CD4-positive, CD25-positive, alpha-beta regulatory T cell (primary cell): ENCODE results near the gene ERCC5. TPM values are rescaled to one million over a fixed set of nuclear protein-coding genes. Genes with fewer than 3 reads are reported as not detected.

Experiments
- ATAC-seq, 2 donors: fragments of 150-1000 bp; cut with Tn5 transposase; one replicate each; pipeline ENCODE4 v1.10.0; 2021; ENCODE audit warnings: low read depth in 2 of 2, moderate number of reproducible peaks in 2 of 2, moderate library complexity in 1 of 2
- DNase-seq, 3 donors: peaks; one replicate each; pipeline versions ENCODE4 v3.0.0 to v3.0.0-alpha.2; 2012 to 2022; ENCODE audit warnings: mixed read lengths in 1 of 3
- H3K27ac ChIP-seq: one replicate; pipeline ENCODE4 v1.7.0; 2013; ENCODE audit warnings: mild to moderate bottlenecking, low read length; ENCODE audit not compliant: insufficient read depth, poor library complexity, severe bottlenecking
- H3K27me3 ChIP-seq: one replicate; pipeline ENCODE4 v1.7.0; 2013; ENCODE audit warnings: low read length; ENCODE audit not compliant: control insufficient read depth, insufficient read depth
- H3K36me3 ChIP-seq: one replicate; pipeline ENCODE4 v1.7.0; 2013; ENCODE audit warnings: mild to moderate bottlenecking, low read length, moderate library complexity; ENCODE audit not compliant: control insufficient read depth, insufficient read depth
- H3K4me1 ChIP-seq: 2 replicates; pipeline ENCODE4 v1.7.0; 2013; ENCODE audit warnings: mild to moderate bottlenecking, low read length; ENCODE audit not compliant: insufficient read depth, control insufficient read depth, poor library complexity, severe bottlenecking
- H3K4me3 ChIP-seq: one replicate; pipeline ENCODE4 v1.7.0; 2013; ENCODE audit warnings: low read depth, mild to moderate bottlenecking, low read length, moderate library complexity
- H3K9me3 ChIP-seq, 2 experiments: 1 replicate in 1 of 2; 2 replicates in 1 of 2; pipeline ENCODE4 v1.7.0; 2013; ENCODE audit warnings: low read length in 2 of 2, mild to moderate bottlenecking in 1 of 2, moderate library complexity in 1 of 2; ENCODE audit not compliant: control insufficient read depth in 2 of 2
- H3K27ac Mint-ChIP-seq, 3 donors: one replicate each; pipeline ENCODE4 v1.8.0; 2020 to 2022; ENCODE audit warnings: mild to moderate bottlenecking in 3 of 3, mixed read lengths in 3 of 3, moderate library complexity in 2 of 3
- H3K27me3 Mint-ChIP-seq: one replicate; pipeline ENCODE4 v1.8.0; 2022; ENCODE audit warnings: mild to moderate bottlenecking, mixed read lengths
- H3K36me3 Mint-ChIP-seq: one replicate; pipeline ENCODE4 v1.8.0; 2020; ENCODE audit warnings: mixed read lengths
- H3K4me1 Mint-ChIP-seq, 4 donors: one replicate each; pipeline ENCODE4 v1.8.0; 2020 to 2022; ENCODE audit warnings: mixed read lengths in 4 of 4, mild to moderate bottlenecking in 1 of 4
- H3K4me3 Mint-ChIP-seq, 4 donors: one replicate each; pipeline ENCODE4 v1.8.0; 2020 to 2022; ENCODE audit warnings: mild to moderate bottlenecking in 4 of 4, mixed read lengths in 4 of 4, moderate library complexity in 3 of 4
- H3K9me3 Mint-ChIP-seq, 7 donors: one replicate each; pipeline ENCODE4 v1.8.0; 2020 to 2022; ENCODE audit warnings: mixed read lengths in 7 of 7, mild to moderate bottlenecking in 3 of 7, moderate library complexity in 2 of 7
- polyA plus RNA-seq, 4 donors: library from polyadenylated mRNA; unstranded; fragments of 300-500 nt; fragmentation: Illumina TruSeq; gene quantifications; one replicate each; pipeline ENCODE4 v1.2.3, GENCODE V29; 2021
- total RNA-seq: library from RNA; stranded (reverse); gene quantifications from one replicate; pipeline ENCODE4 v1.2.3, GENCODE V29; 2022

The ERCC5 gene
- total and polyA plus RNA-seq, 5 donors from 2014 or later, result 44.3 to 104 (median 52.4) TPM

DNA sequence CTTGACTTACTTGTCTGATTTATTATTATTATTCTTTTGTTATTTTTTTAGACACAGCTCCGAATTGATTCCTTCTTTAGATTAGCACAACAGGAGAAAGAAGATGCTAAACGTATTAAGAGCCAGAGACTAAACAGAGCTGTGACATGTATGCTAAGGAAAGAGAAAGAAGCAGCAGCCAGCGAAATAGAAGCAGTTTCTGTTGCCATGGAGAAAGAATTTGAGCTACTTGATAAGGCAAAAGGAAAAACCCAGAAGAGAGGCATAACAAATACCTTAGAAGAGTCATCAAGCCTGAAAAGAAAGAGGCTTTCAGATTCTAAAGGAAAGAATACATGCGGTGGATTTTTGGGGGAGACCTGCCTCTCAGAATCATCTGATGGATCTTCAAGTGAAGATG lies 29.4 kb downstream of the ERCC5 start:
- Mint-ChIP-seq H3K4me3 (no peak overlapping the region), H3K4me1 (peaks cover 15 to 20% (median 17%) of the 10 kb centered on the region in 4 donors), H3K36me3 (peaks cover 32% of the 10 kb centered on the region), H3K27ac (peak overlapping the region in 1 of 3 donors; percentile 70), H3K27me3 (no peaks in the 10 kb centered on the region), H3K9me3 (no peaks in the 10 kb centered on the region)
- Histone ChIP-seq H3K27ac (no peak overlapping the region), H3K27me3 (no peaks in the 10 kb centered on the region), H3K9me3 (no peaks in the 10 kb centered on the region), H3K4me3 (no peak overlapping the region), H3K36me3 (peaks cover 59% of the 10 kb centered on the region), H3K4me1 (peaks cover 9% of the 10 kb centered on the region)
- ATAC-seq (no peak), DNase-seq (no peak)

DNA sequence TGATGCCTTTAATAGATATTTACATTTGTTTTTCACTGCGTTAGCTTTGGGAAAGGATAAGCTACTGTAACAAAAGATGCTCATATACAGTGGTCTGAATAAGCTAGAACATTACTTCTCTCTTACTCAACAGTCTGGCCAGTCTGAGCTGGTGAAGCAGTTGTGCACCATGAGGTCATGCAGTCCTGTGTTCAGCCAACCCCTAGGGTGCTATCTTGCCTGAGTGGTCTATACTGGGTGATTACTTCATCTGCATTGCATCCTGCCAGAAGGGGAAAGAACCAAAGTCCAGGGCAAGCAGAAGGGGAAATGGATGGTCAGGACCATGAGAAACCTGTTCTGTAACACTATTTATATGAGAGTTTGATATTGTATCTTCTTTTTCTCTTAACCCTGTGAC lies 31.5 kb downstream of the ERCC5 start:
- H3K4me1 Mint-ChIP-seq, result peaks cover 3 to 15% (median 9%) of the 10 kb centered on the region in 4 donors
- no peaks in the 10 kb centered on the region for H3K27me3 ChIP-seq
- H3K4me1 ChIP-seq, result no peaks in the 10 kb centered on the region
- H3K9me3 Mint-ChIP-seq, result no peaks in the 10 kb centered on the region
- no peaks in the 10 kb centered on the region for H3K27me3 Mint-ChIP-seq
- H3K36me3 ChIP-seq, result peaks cover 48% of the 10 kb centered on the region
- peak overlapping the region in 1 of 3 donors; percentile 7 for H3K27ac Mint-ChIP-seq
- no peaks in the 10 kb centered on the region for H3K9me3 ChIP-seq
- no peak overlapping the region for H3K4me3 Mint-ChIP-seq
- ATAC-seq (no peak), DNase-seq (no peak)
- peaks cover 21% of the 10 kb centered on the region for H3K36me3 Mint-ChIP-seq
- no peak overlapping the region for H3K4me3 ChIP-seq
- no peak overlapping the region for H3K27ac ChIP-seq

DNA sequence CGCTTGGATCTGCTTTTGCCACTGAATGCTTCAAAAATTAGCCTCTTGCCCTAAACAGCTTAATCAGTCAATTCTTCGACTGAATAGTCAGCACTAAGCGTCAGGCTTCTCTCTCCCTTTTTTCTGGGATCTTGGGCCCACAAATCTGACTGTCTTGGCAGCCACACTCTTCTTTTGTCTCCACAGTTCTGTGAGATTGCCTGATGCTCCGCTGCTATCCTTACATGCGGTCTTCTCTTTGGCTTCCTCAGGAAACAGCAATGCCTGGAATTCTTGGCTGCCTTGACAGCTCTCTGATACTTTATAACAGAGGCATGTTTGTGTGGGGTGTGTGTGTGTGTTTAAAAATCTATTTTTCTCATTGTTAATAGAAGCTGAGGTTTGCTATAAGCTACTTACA lies 32.6 kb downstream of the ERCC5 start:
- Mint-ChIP-seq H3K4me1 (peaks cover 0 to 13% (median 1%) of the 10 kb centered on the region in 4 donors), H3K9me3 (no peaks in the 10 kb centered on the region), H3K27me3 (no peaks in the 10 kb centered on the region), H3K36me3 (peaks cover 21% of the 10 kb centered on the region), H3K4me3 (no peak overlapping the region), H3K27ac (no peak overlapping the region)
- no peak overlapping the region for H3K4me3 ChIP-seq
- peaks cover 38% of the 10 kb centered on the region for H3K36me3 ChIP-seq
- no peak for ATAC-seq
- H3K27me3 ChIP-seq, result no peaks in the 10 kb centered on the region
- no peaks in the 10 kb centered on the region for H3K4me1 ChIP-seq
- no peak overlapping the region for H3K27ac ChIP-seq
- DNase-seq, result no peak
- H3K9me3 ChIP-seq, result no peaks in the 10 kb centered on the region

DNA sequence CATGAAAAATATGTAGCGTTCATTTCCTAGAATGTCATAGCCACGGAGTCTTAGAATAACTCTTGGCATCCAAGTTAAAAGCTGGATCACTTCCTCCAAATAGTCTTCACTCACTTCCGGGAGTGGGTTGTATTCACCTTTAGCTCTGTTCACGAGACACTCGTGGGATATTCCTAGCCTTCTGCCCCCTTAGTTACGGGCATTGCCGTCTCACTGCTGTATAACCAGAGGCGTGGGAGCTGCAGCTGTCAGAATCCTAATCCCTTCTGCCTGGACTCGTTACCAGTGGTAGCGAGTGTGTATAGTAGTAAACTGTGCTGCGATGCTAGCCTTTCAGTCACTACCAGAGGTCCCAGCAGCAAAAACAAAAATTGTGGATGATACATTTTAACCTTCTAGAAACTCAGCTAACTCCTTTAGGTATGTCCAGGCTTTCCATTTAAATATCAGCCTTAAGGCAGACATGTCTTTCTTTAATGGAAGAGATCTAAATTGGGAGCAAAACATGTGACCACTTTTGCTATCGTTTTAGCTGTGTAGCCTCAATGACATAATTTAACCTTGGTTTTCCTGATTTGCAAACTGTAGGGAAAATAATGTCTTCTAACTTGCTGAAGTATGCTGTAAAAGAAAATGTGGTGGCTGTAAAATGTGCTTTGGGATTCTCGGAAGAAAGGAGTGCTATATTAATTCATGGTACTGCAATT lies 34.1 kb downstream of the ERCC5 start:
- H3K36me3 Mint-ChIP-seq, result peaks cover 26% of the 10 kb centered on the region
- H3K9me3 ChIP-seq, result no peaks in the 10 kb centered on the region
- no peak overlapping the region for H3K27ac Mint-ChIP-seq
- no peak overlapping the region for H3K4me3 ChIP-seq
- no peak overlapping the region for H3K4me3 Mint-ChIP-seq
- no peaks in the 10 kb centered on the region for H3K4me1 ChIP-seq
- no peak for DNase-seq
- H3K4me1 Mint-ChIP-seq, result peaks cover 0 to 11% (median 3%) of the 10 kb centered on the region in 4 donors
- no peak overlapping the region for H3K27ac ChIP-seq
- no peak for ATAC-seq
- H3K27me3 Mint-ChIP-seq, result no peaks in the 10 kb centered on the region
- no peaks in the 10 kb centered on the region for H3K27me3 ChIP-seq
- H3K9me3 Mint-ChIP-seq, result no peaks in the 10 kb centered on the region
- peaks cover 31% of the 10 kb centered on the region for H3K36me3 ChIP-seq

DNA sequence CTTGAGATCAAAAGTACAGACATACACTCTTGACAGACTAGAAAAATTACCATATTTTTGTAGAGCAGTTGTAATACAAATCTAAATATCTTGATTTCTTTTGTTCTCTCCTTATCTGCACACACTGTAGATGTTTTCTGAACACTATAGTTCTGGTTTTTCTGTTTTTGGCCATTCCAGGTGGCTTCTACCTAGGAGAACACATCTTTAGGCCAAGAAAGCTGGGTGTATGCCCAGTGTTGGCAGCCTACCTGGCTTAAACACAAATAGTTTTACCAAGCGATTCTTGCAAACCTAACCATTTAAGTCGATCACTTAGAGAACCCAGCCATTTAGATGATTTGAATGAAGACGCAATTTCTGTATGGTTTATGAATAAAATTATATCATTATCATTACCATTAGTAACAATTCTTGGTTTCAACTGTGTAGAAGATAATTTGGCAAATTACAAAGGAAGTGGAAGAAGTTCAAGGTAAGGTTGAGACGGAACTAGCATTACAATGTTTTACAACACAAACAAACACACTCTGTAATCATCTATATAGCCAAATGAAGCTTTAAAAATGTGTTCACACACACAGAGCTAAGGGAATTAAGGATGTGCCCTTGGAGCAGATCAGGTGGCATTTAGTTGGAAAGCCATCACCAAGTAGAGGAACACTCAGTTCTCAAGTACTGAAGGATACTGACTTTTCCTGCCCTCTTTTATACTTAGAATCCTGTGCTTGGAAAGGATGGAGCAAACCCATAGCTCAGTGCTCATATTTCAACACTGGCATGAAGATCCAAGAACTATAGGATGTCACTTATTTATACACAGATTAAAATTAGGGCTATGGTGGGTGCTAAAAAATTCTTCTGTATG lies 36.2 kb downstream of the ERCC5 start:
- Histone ChIP-seq H3K4me3 (no peak overlapping the region), H3K27me3 (no peaks in the 10 kb centered on the region), H3K27ac (no peak overlapping the region), H3K36me3 (peaks cover 10% of the 10 kb centered on the region), H3K9me3 (no peaks in the 10 kb centered on the region), H3K4me1 (no peaks in the 10 kb centered on the region)
- DNase-seq (no peak), ATAC-seq (no peak)
- Mint-ChIP-seq H3K4me1 (peaks cover 0 to 14% (median 3%) of the 10 kb centered on the region in 4 donors), H3K4me3 (no peak overlapping the region), H3K27me3 (no peaks in the 10 kb centered on the region), H3K27ac (peak overlapping the region in 1 of 3 donors; percentile 58), H3K9me3 (no peaks in the 10 kb centered on the region), H3K36me3 (peaks cover 15% of the 10 kb centered on the region)

DNA sequence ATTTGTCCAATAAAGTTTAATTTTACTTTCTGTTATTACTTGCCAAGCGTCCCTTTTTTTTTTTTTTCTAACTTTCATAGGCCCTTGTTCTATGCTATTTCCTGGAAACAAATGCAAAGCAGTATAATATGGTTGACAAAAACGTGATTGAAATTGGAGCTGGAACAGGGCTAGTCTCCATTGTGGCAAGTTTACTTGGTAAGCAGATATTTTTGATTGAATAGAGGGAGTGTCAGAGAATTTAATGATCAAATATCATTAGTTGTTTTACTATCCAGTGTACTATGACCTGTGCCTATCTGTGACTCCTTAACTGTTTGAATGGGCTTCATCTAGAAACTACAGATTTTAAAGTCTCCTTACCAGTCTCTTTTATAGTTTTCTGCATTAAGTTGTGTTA lies 46.7 kb downstream of the ERCC5 start:
- no peak overlapping the region for H3K27ac Mint-ChIP-seq
- no peaks in the 10 kb centered on the region for H3K27me3 Mint-ChIP-seq
- H3K27ac ChIP-seq, result no peak overlapping the region
- H3K4me1 ChIP-seq, result no peaks in the 10 kb centered on the region
- no peak overlapping the region for H3K4me3 ChIP-seq
- no peaks in the 10 kb centered on the region for H3K9me3 Mint-ChIP-seq
- H3K36me3 ChIP-seq, result no peaks in the 10 kb centered on the region
- no peaks in the 10 kb centered on the region for H3K9me3 ChIP-seq
- no peak overlapping the region for H3K4me3 Mint-ChIP-seq
- DNase-seq, result no peak
- H3K27me3 ChIP-seq, result no peaks in the 10 kb centered on the region
- peaks cover 0 to 5% (median 1%) of the 10 kb centered on the region in 4 donors for H3K4me1 Mint-ChIP-seq
- no peak for ATAC-seq
- H3K36me3 Mint-ChIP-seq, result no peaks in the 10 kb centered on the region

DNA sequence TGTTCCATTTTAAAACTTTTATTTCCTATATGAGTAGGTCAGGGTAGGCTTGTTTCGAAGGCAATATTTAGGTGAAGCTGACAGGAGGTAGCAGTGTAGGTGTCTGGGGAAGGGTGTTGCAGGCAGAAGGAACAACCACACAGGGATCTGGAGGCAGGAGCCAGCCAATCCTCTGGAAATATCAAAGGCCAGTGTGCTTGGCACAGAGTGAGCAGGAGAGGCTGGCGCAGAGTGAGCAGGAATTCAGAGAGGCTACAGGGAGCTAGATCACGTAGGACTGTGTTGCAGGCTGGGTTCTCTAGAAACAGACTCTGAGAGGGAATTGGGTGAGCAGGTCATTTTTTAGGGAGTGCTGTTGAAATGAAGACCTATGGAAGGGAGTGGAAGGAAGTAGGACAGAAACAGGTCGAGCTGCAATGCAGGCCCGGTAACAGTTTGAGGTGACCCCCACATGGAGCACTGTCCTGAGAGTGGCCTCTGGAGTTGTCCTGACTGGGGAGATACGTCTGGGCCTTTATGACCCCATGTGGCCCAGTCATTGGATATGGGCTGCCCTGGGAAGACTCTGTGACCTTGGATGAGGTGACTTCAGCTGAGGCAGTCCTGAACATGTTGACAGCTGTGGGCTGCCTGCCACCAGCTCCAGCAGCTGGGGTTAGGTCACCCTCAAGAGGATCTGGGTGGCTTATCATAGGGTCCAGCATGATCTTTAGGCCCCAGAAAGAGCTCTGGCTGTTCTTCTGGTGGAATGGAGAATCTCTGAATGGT lies 51.7 kb downstream of the ERCC5 start:
- Histone ChIP-seq H3K27me3 (no peaks in the 10 kb centered on the region), H3K27ac (no peak overlapping the region), H3K4me1 (no peaks in the 10 kb centered on the region), H3K36me3 (no peaks in the 10 kb centered on the region), H3K9me3 (no peaks in the 10 kb centered on the region), H3K4me3 (no peak overlapping the region)
- Mint-ChIP-seq H3K36me3 (no peaks in the 10 kb centered on the region), H3K27ac (peak overlapping the region in 2 of 3 donors; percentile 64 to 81), H3K9me3 (peaks cover 0 to 2% (median 0%) of the 10 kb centered on the region in 7 donors), H3K27me3 (peaks cover 4% of the 10 kb centered on the region), H3K4me1 (peaks cover 0 to 5% (median 0%) of the 10 kb centered on the region in 4 donors), H3K4me3 (no peak overlapping the region)
- no peak for ATAC-seq
- no peak for DNase-seq
